ENCODE data around the gene CAD. TPM values are rescaled to one million over a fixed set of nuclear protein-coding genes. Genes with fewer than 3 reads are reported as not detected.
A peak's percentile ranks its signal among the peaks of the same experiment; 100 is the strongest.
"Not testable (repeated sequence)": the region's sequence is repeated elsewhere in the genome, so short reads cannot be mapped to it uniquely, and the experiment has no call there.

Gene CAD
- total RNA-seq, 1 donor, result 63.0 TPM

DNA sequence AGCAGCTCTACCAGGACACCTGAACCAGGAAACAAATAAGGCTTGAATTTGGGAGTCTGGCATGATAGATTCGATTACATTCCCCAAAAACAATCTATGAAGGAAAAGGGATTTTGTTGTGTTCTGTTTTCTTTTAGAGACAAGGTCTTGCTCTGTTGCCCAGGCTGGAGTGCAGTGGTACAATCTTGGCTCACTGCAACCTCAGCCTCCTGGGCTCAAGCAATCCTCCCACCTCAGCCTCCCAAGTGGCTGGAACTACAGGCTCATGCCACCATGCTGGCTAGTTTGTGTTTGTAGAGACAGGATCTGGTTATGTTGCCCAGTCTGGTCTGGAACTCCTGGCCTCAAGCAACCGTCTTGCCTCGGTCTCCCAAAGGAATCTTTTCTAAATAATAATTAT, 19.1 kb upstream of the CAD start:
- DNase-seq (ENCODE audit: low read depth in 2 of 3, low spot score in 2 of 3), result not testable (repeated sequence)

DNA sequence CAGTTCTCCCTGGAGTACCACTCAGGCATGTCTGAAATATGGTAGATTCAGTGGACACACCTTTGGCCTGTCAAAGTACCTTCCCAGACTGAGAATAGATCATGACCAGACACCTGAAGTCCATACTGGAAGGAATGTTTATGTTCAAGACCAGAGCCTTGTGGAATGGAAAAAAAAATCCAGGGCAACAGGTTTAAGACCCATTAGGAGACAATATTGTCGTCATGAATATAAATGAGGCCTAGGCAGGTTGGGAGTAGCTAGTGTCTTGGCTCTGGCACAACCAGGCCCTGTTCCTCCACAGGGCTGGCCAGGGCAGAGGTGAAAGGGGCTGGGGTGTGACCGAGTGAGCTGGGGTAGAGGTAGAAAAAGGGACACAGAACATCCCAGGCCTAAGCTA, 18.5 kb upstream of the CAD start:
- no peak for DNase-seq (ENCODE audit: low read depth in 2 of 3, low spot score in 2 of 3)

DNA sequence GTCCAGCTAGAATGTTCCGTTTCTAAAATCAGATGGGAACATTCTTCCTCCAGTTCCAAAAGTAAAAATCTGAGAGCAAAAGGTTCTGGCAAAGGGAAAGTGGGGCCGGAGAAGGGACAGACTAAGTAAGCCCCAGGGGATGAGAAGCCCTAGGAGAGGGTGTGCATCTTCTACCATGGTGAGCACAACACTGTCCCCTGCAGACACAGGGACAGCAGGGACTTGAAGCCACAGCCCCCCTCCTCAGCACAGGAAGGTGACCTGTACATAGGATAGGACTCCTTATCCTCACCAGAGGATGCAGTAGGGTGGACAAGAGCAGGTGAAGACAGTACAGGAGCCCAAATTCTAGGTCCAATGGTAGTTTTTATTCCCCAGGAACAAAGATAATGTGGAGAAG, 17.9 kb upstream of the CAD start:
- no peak for DNase-seq (ENCODE audit: low read depth in 2 of 3, low spot score in 2 of 3)

DNA sequence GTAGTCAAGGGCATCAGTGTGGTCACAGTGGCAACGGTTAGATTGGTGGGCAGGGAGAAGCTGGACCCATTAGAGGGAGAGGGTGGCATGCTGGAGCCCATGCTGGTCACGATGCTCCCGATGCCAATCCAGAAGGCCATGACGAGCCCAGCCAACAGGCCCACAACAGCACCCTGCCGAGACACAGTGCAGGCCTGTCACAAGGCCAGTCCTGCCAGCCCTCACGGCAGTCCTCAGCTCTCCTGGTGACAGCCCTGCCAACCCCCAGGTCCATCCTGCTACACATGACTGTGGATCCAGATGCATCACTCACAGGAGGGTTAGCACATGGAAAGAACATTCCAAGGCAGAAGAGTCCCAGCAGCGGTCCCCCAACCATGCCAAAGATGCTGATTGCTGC, 15.5 kb upstream of the CAD start:
- DNase-seq (ENCODE audit: low read depth in 2 of 3, low spot score in 2 of 3), result no peak

DNA sequence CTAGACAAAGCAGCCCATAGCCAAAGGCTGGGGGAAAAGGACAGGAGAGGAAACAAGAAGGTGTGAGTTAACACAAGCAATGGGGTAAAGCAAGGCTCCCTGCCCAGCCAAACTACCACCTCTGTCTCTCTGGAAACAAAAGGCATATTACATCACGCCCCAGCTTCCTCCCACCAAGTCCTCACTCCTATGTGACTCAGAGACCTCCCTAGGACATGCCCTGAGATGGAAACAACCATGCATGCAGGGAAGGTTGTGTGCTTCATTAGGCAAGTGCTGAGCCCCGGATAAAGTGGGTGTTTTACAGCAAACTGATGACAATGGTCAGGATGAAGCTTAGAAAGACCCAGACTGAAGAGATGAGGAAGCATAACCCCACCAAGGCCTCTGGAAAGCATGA, 14.3 kb upstream of the CAD start:
- DNase-seq (ENCODE audit: low read depth in 2 of 3, low spot score in 2 of 3), result no peak

DNA sequence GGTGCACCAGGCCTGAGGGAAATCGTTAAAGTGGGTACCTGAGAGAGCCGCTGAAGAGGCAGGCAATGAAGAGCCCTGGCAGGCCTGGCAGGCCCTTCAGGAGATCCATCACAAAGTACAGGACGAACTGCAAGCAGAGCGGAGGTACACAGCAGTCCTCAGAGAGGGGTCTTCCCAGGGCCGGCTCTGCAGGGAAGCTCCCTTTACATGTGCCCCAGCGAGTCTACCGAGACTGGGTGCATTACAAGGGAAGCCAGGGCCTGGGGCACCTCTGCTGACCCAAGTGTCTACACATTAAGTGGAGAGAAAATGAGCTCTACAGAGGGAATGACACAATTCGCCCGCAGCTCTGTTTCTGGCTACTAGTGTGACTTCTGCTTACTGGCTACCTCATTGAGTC, 13.4 kb upstream of the CAD start:
- no peak for DNase-seq (ENCODE audit: low read depth in 2 of 3, low spot score in 2 of 3)

DNA sequence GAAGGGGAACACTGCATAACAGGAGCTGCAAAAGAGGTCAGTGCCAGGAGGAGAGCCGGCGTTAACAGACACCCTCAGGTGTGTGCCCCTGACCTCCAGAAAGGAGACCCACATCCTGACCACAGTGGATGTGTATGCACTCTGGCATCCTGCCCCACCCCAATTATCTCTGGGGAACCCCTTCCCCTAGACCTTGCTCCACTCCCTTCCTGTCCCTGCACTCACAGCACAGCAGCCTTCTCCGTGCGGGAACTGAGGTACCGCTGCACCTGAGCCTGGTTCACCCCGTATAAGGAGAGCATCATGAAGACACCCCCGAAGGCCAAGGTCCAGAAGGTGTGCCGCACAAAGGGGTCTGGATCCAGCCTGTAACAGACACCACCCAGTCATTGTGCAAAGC, 12.6 kb upstream of the CAD start:
- DNase-seq (ENCODE audit: low read depth in 2 of 3, low spot score in 2 of 3), result no peak

DNA sequence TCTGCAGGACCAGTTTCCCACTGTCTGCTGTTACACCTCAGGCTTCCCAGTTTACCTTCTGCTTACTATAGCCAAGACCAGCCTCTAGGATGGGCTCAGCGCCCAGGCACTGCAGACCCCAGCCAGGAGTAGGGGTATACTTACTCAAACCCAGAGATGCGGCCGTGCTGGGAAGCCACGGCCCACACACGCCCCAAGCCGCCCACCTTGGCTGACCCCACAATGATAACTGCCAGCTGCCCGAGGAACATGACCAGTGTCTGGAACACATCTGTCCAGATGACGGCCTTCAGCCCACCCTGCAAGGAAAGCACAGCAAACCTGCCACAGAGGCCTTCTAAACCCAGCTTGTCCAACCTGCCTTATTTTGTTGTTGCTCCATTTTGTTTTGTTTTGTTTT, 12.0 kb upstream of the CAD start:
- DNase-seq (ENCODE audit: low read depth in 2 of 3, low spot score in 2 of 3), result no peak

DNA sequence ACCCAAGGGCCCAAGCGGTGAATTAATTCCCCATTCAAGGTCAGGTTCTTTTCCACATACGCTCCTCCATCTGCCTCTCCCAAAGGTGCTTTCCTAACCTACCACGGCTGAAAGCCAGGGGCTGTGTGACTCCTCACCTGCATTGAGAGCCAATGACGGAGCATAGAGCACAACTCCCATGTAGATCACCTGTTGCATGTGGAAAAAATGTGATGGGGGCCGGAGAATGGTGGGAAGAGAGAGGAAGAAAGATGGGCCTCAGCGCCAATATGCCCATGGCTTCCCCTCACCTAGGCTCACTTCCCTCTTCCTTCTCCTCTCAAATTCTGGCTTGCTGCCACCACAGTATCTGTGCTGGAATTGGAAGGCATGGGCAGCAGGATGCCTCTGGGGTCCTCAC, 10.8 kb upstream of the CAD start:
- no peak for DNase-seq (ENCODE audit: low read depth in 2 of 3, low spot score in 2 of 3)

DNA sequence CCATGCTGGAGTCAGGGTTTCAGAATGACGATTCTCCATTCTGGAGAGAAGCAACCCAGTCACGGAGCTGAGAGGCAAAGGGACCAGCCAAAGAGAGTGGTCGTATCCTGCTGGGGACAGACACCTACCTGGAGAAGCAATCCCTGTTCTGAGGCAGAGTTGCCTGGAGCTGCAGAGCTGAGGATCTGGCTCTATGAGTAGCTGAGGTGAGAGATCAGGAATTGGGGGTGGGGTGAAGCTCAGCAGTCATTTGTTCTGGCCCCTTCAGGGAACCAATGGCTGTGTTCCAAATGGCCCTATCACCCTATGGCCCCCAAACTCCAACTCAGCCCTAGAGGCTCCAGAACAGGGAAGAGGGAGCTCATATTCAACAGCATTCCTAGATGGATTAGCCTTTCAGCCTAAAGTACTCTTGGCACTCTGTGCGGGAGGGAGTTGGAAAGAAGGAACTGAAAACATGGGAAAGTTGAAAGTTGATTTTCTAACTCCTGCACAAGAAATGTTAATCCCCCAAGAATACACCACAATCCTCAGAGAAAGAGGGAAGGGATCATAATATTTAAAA, 8.6 kb upstream of the CAD start:
- no peak for DNase-seq (ENCODE audit: low read depth in 2 of 3, low spot score in 2 of 3)

DNA sequence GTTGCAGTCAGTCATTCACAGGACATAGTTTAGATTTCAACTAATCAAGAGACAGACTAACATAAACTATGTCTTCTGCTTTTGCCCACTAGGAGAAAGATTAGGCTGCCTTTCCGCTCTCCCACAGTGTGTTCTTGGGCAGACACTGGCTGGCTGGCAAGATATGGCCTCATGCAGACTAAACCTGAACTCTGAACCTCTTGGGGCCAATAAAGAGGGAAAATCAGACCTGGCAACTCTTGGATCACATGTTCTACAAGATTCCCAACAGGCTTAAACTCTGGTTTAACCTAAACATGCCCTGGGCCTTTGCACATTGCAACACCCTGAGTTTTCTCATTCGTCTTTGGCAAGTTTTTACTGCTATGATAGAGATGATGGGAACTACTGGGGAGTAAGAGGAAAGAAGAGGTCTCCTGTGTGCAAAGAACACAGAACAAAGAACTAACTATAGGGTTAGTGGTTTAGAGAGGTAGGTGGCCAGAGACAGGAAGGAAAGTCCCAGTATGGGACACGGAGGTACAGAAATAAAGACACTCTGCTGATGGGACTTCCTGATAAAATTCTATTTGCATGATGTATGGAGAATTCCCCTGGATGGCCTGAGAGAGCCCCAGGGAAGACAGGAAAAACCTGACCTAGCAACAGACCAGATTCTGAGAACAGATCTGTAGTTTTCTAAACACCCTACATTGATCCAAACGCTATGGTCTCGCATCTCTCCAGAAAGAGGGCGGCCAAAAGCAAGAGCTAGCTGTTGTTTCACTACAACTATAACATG, 7.4 kb upstream of the CAD start:
- DNase-seq (ENCODE audit: low read depth in 2 of 3, low spot score in 2 of 3), result no peak

DNA sequence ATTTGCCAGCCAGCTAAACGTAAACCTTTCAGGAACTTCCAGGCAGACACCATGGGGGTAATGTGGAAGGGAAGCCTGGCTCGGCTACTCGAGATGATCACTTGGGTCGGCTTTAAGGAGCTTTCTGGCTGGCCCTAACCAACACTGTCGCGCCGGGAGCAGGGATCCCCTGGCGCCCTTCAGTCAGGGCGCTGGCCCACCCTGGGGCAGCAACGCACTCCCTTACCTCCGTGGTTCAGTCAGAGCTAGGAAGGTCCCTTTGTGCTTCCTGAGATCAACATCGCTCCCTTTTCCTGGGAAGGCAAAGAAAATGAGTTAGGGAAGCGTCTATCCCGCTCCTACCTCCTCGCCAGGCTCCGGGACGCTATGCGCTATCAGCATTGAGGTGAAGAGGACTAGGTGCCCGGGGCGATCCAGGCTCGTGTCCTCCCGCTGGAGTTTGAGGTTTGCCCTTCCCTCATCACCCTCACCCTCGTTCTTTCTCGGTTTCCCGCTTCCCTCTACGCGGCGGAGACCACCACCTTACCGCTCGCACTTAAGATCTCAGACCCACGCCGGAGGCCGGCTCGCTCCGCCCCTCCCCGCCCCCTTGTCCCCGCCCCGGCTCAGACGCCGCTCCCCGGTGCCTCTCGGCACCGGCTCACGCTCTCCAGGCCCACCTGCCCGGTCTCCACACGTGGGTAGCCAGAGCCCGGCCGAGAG, 5.8 kb upstream of the CAD start:
- DNase-seq (ENCODE audit: low read depth in 2 of 3, low spot score in 2 of 3), result peak in 1 of 3 donors; percentile 4

DNA sequence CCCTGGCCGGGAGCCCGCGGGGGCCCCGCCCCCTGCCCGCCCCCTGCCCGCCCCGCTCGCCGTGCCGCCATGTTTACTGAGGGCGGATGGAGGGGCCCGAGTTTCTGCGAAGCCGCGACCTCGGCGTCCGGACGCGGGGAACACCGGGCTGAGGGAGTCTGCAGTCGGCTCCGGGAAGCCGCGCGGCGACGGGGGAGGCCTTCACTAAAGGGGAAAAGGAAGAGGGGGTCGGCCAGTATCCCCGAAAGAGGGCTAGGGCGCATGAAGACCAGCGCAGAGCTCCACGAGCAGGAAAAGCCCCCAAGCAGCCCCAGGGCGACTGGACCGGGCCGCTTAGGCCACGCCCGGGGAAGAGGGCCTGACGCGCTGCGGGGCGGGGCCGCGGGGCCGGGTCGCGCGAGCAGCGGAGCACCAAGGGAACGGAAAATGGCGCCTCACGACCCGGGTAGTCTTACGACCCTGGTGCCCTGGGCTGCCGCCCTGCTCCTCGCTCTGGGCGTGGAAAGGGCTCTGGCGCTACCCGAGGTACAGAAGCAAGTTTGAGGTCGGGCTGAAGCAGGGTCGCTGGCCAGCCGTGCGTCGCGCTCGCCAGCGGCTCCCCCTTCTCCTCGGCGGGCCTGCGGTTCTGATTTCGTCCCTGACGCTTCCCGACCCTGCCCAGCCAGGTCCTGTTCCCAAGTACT, 5.1 kb upstream of the CAD start, which contains the start of the genes ATRAID and SLC5A6:
ATRAID (plus strand) TSS at position 99 of the 683 bp plus-strand sequence; CDS start at position 427, 328 bp downstream.
SLC5A6 (minus strand) TSS at position 326 of the 683 bp plus-strand sequence. CDS start 4,618 bp downstream, outside the sequence.
- peak; percentile 86 to 90 (median 89) for DNase-seq (ENCODE audit: low read depth in 2 of 3, low spot score in 2 of 3)

DNA sequence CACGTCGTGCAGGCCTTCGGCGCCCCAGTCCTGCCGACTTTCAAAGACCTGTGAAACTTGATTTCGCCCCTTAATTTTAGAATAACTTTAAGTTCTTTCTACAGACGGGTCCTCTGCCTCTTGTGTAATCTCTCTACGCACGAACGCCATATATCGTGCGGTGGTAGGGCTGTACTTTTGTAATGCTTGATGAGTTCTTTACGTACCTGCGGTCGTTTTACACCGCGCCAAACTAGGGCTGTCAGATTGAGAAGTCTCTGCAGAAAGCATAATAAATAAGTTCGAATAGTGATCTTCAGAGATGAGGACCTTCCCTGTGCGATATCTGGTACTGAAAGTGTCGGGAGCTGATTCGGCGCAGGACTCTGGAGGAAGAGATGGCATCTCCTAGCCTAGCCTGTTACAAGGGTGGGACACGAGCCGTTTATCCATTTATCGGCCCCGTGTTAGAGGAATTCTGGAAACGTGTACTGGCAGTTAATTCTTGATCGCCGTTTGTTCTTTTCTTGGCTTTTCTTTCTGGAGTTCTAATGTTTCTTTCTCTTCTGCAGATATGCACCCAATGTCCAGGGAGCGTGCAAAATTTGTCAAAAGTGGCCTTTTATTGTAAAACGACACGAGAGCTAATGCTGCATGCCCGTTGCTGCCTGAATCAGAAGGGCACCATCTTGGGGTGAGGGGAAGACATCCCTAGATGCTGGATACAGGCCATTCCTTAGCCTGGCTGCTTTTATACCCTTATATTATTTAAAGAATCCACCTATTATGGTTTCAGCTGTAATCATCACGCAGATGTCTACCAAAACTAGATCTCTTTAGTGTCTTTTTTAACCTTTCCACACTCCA, 4.3 kb upstream of the CAD start:
- peak; percentile 47 to 62 (median 56) for DNase-seq (ENCODE audit: low read depth in 2 of 3, low spot score in 2 of 3)

DNA sequence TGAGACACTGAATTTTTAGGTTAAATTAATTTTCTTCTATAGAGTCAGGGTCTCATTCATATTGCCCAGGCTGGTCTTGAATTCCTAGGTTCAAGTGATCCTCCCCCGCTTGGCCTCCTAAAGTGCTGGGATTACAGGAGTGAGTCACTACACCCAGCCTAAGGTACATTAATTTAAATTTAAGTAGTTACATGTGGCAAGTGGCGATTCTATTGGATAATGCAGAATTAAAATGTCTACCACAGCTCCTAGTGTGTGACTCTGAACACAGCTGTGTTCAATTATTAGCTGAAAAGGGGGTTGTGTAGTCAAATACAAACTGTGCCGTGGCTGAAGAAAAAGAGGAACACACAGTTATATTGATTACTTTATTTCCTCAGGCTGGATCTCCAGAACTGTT, 2.2 kb upstream of the CAD start:
- no peak for DNase-seq (ENCODE audit: low read depth in 2 of 3, low spot score in 2 of 3)

DNA sequence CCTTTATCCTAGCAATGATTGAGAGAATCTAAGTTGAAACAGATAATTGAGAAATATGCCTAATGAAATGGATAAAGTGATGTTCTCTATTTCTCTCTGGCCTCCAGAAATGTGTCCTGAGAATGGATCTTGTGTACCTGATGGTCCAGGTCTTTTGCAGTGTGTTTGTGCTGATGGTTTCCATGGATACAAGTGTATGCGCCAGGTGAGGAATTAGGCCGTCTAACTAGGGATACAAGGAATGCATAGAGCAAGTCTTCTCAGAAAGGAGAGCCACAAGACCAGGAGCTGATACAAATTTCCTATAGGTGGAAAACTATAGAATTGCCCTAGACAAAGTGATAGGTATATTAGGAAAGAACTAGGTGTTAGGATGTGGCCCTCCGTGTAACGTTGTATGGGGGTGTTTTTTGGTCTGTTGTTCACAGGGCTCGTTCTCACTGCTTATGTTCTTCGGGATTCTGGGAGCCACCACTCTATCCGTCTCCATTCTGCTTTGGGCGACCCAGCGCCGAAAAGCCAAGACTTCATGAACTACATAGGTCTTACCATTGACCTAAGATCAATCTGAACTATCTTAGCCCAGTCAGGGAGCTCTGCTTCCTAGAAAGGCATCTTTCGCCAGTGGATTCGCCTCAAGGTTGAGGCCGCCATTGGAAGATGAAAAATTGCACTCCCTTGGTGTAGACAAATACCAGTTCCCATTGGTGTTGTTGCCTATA, 592 bp upstream of the CAD start:
- DNase-seq (ENCODE audit: low read depth in 2 of 3, low spot score in 2 of 3), result no peak

DNA sequence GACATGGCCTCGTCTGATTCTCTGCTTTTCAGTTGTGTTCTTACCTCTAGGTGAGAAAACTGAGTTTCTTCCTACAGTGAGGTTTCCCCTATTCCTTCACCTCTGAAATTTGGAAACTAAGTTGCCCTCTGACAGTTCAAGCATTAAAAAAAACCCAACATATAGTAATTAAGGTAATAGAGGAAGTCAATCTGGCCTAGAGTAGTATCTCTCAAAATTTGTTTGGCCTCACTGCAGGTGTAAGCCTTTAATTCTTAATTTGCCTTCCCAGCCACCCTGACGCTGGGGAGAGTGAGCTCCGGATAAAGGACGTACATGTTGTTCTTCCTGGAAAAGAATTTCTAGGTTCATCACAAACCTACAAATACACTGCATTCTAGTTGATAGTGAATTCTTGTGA, 1.4 kb downstream of the CAD start:
- DNase-seq (ENCODE audit: low read depth in 2 of 3, low spot score in 2 of 3), result no peak

DNA sequence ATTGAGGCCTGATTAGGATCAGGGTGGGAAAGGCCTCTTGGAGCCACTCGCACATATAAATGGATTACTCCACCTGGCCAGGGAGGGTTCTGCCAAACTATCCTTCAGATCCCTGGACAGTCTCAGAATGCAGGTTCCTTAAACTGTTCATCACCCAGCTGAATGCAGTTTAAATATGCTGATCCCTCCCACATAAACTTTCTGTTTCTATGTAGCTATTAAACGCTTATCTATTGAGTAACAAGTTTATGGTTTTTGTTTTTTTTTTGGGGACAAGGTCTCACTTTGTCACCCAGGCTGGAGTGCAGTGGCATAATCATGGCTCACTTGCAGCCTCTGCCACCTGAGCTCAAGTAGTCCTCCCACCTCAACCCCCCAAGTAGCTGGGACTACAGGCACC, 1.9 kb downstream of the CAD start:
- no peak for DNase-seq (ENCODE audit: low read depth in 2 of 3, low spot score in 2 of 3)

DNA sequence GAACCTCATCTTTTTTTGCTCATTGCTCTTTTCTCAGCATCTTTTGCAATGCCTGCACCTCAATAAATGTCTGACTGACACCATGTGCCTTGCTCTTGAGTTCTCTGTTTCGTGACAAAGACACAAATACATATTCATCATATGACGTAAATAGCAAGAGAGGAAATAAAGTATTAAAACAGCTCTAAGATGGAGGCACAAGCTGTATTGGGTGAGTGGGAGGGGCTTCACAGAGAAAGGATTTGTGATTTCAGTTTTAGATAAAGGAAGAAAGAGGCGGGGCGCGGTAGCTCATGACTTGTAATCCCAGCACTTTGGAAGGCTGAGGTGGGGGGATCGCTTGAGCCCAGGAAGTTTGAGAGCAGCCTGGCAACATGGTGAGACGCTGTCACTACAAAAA, 2.9 kb downstream of the CAD start:
- no peak for DNase-seq (ENCODE audit: low read depth in 2 of 3, low spot score in 2 of 3)

DNA sequence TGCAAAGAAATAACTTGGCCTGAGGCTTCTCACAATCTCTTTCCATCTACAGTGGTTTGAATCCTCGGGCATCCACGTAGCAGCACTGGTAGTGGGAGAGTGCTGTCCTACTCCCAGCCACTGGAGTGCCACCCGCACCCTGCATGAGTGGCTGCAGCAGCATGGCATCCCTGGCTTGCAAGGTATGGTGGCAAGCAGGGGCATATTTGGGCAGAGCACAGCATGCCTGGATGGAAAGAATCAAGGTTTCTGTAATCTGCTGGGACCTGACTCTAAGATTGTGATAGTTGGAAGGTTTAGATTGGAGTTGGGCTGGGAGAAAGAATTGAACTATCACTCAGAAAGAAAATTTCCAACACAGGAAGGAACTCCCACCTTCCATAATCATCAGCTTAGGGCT, 4.0 kb downstream of the CAD start:
- no peak for DNase-seq (ENCODE audit: low read depth in 2 of 3, low spot score in 2 of 3)
